Sigmoid colon (tissue), 4 donors: ENCODE data around the gene CPNE9.

Source experiments
- POLR2A ChIP-seq, 2 donors: fragments of 450-650 bp; IDR thresholded peaks; one replicate each; pipeline ENCODE4 v1.6.1; 2016; ENCODE audit warnings: antibody characterized with exemption in 2 of 2, mild to moderate bottlenecking in 2 of 2, moderate library complexity in 2 of 2
- POLR2AphosphoS5 ChIP-seq, 4 donors: sonication (generic); formaldehyde crosslinking; IDR thresholded peaks; one replicate each; pipeline ENCODE4 v1.6.1; 2017; ENCODE audit warnings: antibody characterized with exemption in 4 of 4
- TF ChIP-seq, protein P1 (sequence below), 4 experiments: fragments of 450-650 bp in 3 of 4; fragments of 200-600 bp in 1 of 4; IDR thresholded peaks; one replicate each; pipeline ENCODE4 v1.5.1; 2016 to 2019; ENCODE audit warnings: antibody characterized with exemption in 4 of 4, mild to moderate bottlenecking in 3 of 4, moderate library complexity in 2 of 4

DNA sequence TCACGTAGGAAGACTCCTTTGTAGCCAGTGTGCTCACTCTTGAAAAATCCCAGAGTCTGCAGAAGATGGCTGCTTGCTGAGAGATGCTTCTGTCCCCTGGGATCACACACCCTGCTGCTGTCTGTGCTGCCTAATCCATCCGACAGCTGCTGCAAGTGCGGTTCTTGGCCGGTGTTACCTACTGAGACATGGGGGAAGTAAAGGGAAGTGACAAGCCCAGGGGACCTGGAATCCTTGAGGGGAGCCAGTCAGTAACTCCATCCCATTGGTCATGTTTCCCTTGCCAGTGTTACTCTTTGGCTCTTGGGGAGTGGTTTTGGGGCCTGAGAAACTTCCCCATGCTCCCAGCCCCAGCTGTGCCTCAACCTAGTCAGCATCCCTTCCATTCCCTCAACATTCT, 8.3 kb upstream of the CPNE9 start:
- TF ChIP-seq, protein P1, sequence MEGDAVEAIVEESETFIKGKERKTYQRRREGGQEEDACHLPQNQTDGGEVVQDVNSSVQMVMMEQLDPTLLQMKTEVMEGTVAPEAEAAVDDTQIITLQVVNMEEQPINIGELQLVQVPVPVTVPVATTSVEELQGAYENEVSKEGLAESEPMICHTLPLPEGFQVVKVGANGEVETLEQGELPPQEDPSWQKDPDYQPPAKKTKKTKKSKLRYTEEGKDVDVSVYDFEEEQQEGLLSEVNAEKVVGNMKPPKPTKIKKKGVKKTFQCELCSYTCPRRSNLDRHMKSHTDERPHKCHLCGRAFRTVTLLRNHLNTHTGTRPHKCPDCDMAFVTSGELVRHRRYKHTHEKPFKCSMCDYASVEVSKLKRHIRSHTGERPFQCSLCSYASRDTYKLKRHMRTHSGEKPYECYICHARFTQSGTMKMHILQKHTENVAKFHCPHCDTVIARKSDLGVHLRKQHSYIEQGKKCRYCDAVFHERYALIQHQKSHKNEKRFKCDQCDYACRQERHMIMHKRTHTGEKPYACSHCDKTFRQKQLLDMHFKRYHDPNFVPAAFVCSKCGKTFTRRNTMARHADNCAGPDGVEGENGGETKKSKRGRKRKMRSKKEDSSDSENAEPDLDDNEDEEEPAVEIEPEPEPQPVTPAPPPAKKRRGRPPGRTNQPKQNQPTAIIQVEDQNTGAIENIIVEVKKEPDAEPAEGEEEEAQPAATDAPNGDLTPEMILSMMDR (IDR thresholded peaks at IDR 0.05), result no peak
- TF ChIP-seq POLR2AphosphoS5 (IDR thresholded peaks at IDR 0.05) (no peak), POLR2A (IDR thresholded peaks at IDR 0.05) (no peak)
